CD4-positive, alpha-beta T cell treated with Interferon gamma for 1 hour (primary cell): ENCODE results near the gene IFRD2.
"Not testable (repeated sequence)": the region's sequence is repeated elsewhere in the genome, so short reads cannot be mapped to it uniquely, and the experiment has no call there.

ENCODE experiments used
- DNase-seq: peaks from one replicate; pipeline ENCODE4 v3.0.0-alpha.2; 2020

Gene IFRD2

GRCh38 chr3:50323614-50324199, 31.5 kb upstream of the IFRD2 start:
- no peak for DNase-seq

- DNase-seq, result no peak
Observed at GRCh38 chr3:50323092-50323600, 30.9 kb upstream of the IFRD2 start.

- no peak for DNase-seq
Observed at GRCh38 chr3:50322386-50323091, 30.3 kb upstream of the IFRD2 start, which contains the start of gene HYAL2. TSS of gene HYAL2 (minus strand) at chr3:50322745. CDS start at chr3:50320489, 2,256 bp downstream.

- no peak for DNase-seq
Observed at GRCh38 chr3:50322115-50322385, 29.8 kb upstream of the IFRD2 start.

GRCh38 chr3:50321336-50322114, 29.3 kb upstream of the IFRD2 start:
- peak; percentile 81 for DNase-seq

GRCh38 chr3:50320853-50321335, 28.7 kb upstream of the IFRD2 start:
- no peak for DNase-seq

GRCh38 chr3:50319894-50320625, 27.8 kb upstream of the IFRD2 start:
- no peak for DNase-seq

- no peak for DNase-seq
Observed at GRCh38 chr3:50319181-50319893, 27.1 kb upstream of the IFRD2 start.

- peak; percentile 24 for DNase-seq
Observed at GRCh38 chr3:50318615-50319014, 26.4 kb upstream of the IFRD2 start.

GRCh38 chr3:50318163-50318562, 25.9 kb upstream of the IFRD2 start:
- DNase-seq, result no peak

GRCh38 chr3:50317300-50317699, 25.1 kb upstream of the IFRD2 start:
- DNase-seq, result no peak

- peak; percentile 59 for DNase-seq
Observed at GRCh38 chr3:50316657-50317242, 24.5 kb upstream of the IFRD2 start.

GRCh38 chr3:50314816-50315215, 22.6 kb upstream of the IFRD2 start:
- no peak for DNase-seq

- no peak for DNase-seq
Observed at GRCh38 chr3:50314342-50314741, 22.1 kb upstream of the IFRD2 start.

- not testable (repeated sequence) for DNase-seq
Observed at GRCh38 chr3:50312041-50312440, 19.8 kb upstream of the IFRD2 start.

- DNase-seq, result no peak
Observed at GRCh38 chr3:50304601-50305000, 12.4 kb upstream of the IFRD2 start.

GRCh38 chr3:50303013-50303815, 11.0 kb upstream of the IFRD2 start, which contains the start of gene HYAL1:
TSS of gene HYAL1 (minus strand) at chr3:50303574. CDS start at chr3:50302956, 618 bp downstream.
- no peak for DNase-seq

- DNase-seq, result no peak
Observed at GRCh38 chr3:50302095-50303012, 10.1 kb upstream of the IFRD2 start.

- no peak for DNase-seq
Observed at GRCh38 chr3:50300681-50301254, 8.5 kb upstream of the IFRD2 start.
